ENCODE data around the gene UBC. TPM values are rescaled to one million over a fixed set of nuclear protein-coding genes. Genes with fewer than 3 reads are reported as not detected.

UBC gene
- total and polyA plus RNA-seq, 9 of the 15 experiments (the other 6 are each of a cell fraction or from before 2014, with no cell fraction given): 533 to 1,153 (median 813) TPM

GRCh38 chr12:124917135-124917840, 2.8 kb upstream of the UBC start (continued):
- TF ChIP-seq IRF9 (tag; IDR thresholded peaks at IDR 0.05): peak; percentile 80
- TF ChIP-seq RAD51 (IDR thresholded peaks at IDR 0.05; ENCODE audit: borderline replicate concordance, low read depth): no peak
- TF ChIP-seq GTF2A2 (tag; IDR thresholded peaks at IDR 0.05): no peak
- TF ChIP-seq SMARCA5 (IDR thresholded peaks at IDR 0.05): no peak
- no peak for TF ChIP-seq GATAD2A (IDR thresholded peaks at IDR 0.05)
- TF ChIP-seq HCFC1 (IDR thresholded peaks at IDR 0.05; ENCODE audit: low read depth, low read length): peak; percentile 65
- no peak for TF ChIP-seq CLOCK (CRISPR knock-in tag; IDR thresholded peaks at IDR 0.05; ENCODE audit: borderline replicate concordance)
- peak; percentile 85; the same call in 1 of the 2 replicates for TF ChIP-seq AFF4 (CRISPR knock-in tag; IDR thresholded peaks at IDR 0.05)
- no peak for TF ChIP-seq TAL1 (IDR thresholded peaks at IDR 0.05)
- TF ChIP-seq YBX1 (IDR thresholded peaks at IDR 0.05): no peak
- TF ChIP-seq, protein P1, sequence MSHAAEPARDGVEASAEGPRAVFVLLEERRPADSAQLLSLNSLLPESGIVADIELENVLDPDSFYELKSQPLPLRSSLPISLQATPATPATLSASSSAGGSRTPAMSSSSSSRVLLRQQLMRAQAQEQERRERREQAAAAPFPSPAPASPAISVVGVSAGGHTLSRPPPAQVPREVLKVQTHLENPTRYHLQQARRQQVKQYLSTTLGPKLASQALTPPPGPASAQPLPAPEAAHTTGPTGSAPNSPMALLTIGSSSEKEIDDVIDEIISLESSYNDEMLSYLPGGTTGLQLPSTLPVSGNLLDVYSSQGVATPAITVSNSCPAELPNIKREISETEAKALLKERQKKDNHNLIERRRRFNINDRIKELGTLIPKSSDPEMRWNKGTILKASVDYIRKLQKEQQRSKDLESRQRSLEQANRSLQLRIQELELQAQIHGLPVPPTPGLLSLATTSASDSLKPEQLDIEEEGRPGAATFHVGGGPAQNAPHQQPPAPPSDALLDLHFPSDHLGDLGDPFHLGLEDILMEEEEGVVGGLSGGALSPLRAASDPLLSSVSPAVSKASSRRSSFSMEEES (CRISPR knock-in tag; IDR thresholded peaks at IDR 0.05): no peak
- TF ChIP-seq PHF20 (IDR thresholded peaks at IDR 0.05; ENCODE audit: partially characterized antibody): peak; percentile 44
- TF ChIP-seq ETS2 (tag; IDR thresholded peaks at IDR 0.05; ENCODE audit: borderline replicate concordance, poor library complexity, severe bottlenecking): no peak
- TF ChIP-seq, protein P2, sequence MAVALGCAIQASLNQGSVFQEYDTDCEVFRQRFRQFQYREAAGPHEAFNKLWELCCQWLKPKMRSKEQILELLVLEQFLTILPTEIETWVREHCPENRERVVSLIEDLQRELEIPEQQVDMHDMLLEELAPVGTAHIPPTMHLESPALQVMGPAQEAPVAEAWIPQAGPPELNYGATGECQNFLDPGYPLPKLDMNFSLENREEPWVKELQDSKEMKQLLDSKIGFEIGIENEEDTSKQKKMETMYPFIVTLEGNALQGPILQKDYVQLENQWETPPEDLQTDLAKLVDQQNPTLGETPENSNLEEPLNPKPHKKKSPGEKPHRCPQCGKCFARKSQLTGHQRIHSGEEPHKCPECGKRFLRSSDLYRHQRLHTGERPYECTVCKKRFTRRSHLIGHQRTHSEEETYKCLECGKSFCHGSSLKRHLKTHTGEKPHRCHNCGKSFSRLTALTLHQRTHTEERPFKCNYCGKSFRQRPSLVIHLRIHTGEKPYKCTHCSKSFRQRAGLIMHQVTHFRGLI (CRISPR knock-in tag; IDR thresholded peaks at IDR 0.05): no peak
- no peak for TF ChIP-seq HNRNPH1 (optimal IDR thresholded peaks at IDR 0.05; ENCODE audit: low read depth, low read length)
- TF ChIP-seq CAMTA2 (CRISPR knock-in tag; conservative IDR thresholded peaks at IDR 0.05): no peak
- TF ChIP-seq ETV6 (IDR thresholded peaks at IDR 0.05; ENCODE audit: borderline replicate concordance in 1 of 2, low read depth in 2 of 2, low read length in 1 of 2): peak; percentile 76 to 90; a peak in 3 of 4 replicates
- TF ChIP-seq ETV6 (CRISPR knock-in tag; IDR thresholded peaks at IDR 0.05; ENCODE audit: borderline replicate concordance): no peak

Measured in K562 (cell line).